ENCODE measurements around the gene FKBP7.
"Not testable (repeated sequence)": the region's sequence is repeated elsewhere in the genome, so short reads cannot be mapped to it uniquely, and the experiment has no call there.

The FKBP7 gene, protein sequence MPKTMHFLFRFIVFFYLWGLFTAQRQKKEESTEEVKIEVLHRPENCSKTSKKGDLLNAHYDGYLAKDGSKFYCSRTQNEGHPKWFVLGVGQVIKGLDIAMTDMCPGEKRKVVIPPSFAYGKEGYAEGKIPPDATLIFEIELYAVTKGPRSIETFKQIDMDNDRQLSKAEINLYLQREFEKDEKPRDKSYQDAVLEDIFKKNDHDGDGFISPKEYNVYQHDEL

GRCh38 chr2:178478439-178479274 is at the start of gene FKBP7:
FKBP7 (minus strand) TSS chr2:178478600; CDS start chr2:178478499, 101 bp downstream.
- Histone ChIP-seq H3K4me1 (ENCODE audit: insufficient read depth, low read length) (peaks cover 13% of the 10 kb centered on the region), H3K36me3 (ENCODE audit: insufficient read depth, low read length) (no peaks in the 10 kb centered on the region), H3K9me3 (ENCODE audit: control insufficient read depth, insufficient read depth, low read length) (no peaks in the 10 kb centered on the region)

GRCh38 chr2:178527592-178527991 is 49.2 kb upstream of the FKBP7 start:
- H3K36me3 ChIP-seq (ENCODE audit: insufficient read depth, low read length), result peaks cover 10% of the 10 kb centered on the region
- H3K9ac ChIP-seq (ENCODE audit: low read depth, low read length), result no peak overlapping the region
- no peaks in the 10 kb centered on the region for H3K9me3 ChIP-seq (ENCODE audit: control insufficient read depth, insufficient read depth, low read length)
- H3K4me1 ChIP-seq (ENCODE audit: insufficient read depth, low read length), result no peaks in the 10 kb centered on the region

More at GRCh38 chr2:178478439-178479274, at the start of gene FKBP7:
- H3K9ac ChIP-seq (ENCODE audit: low read depth, low read length), result peak within 1 kb of the TSS; percentile 96

DNA sequence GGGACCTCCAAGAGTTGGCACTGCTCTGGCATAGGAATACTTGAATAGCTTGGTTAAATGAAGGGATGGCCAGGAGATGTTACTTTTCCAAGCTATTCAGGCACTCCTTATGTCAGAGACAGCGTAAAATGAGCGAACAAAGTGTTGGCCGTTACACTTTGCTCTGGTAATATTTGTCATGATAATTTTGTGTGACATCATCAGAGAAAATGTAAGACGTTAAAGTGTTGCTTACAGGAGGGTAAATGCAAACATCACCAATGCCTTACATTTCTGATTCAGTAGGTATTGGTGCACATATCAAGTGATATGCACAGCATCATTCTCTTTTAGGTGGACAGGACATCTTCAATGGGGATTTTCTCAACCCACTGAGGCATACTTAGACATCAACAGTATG is 47.9 kb upstream of the FKBP7 start:
- no peaks in the 10 kb centered on the region for H3K4me1 ChIP-seq (ENCODE audit: insufficient read depth, low read length)
- H3K9me3 ChIP-seq (ENCODE audit: control insufficient read depth, insufficient read depth, low read length), result no peaks in the 10 kb centered on the region
- no peaks in the 10 kb centered on the region; the same call in none of the 2 replicates for H3K36me3 ChIP-seq (ENCODE audit: insufficient read depth, low read length)
- no peak overlapping the region for H3K9ac ChIP-seq (ENCODE audit: low read depth, low read length)

GRCh38 chr2:178525460-178525859 is 47.1 kb upstream of the FKBP7 start:
- H3K4me1 ChIP-seq (ENCODE audit: insufficient read depth, low read length); H3K9ac ChIP-seq (ENCODE audit: low read depth, low read length); H3K36me3 ChIP-seq (ENCODE audit: insufficient read depth, low read length); H3K9me3 ChIP-seq (ENCODE audit: control insufficient read depth, insufficient read depth, low read length): not testable (repeated sequence)

GRCh38 chr2:178525010-178525409 is 46.6 kb upstream of the FKBP7 start:
- not testable (repeated sequence) for H3K36me3 ChIP-seq (ENCODE audit: insufficient read depth, low read length); H3K4me1 ChIP-seq (ENCODE audit: insufficient read depth, low read length); H3K9me3 ChIP-seq (ENCODE audit: control insufficient read depth, insufficient read depth, low read length); H3K9ac ChIP-seq (ENCODE audit: low read depth, low read length)

GRCh38 chr2:178523596-178524134 is 45.3 kb upstream of the FKBP7 start:
- no peaks in the 10 kb centered on the region for H3K9me3 ChIP-seq (ENCODE audit: control insufficient read depth, insufficient read depth, low read length)
- H3K4me1 ChIP-seq (ENCODE audit: insufficient read depth, low read length), result no peaks in the 10 kb centered on the region
- H3K36me3 ChIP-seq (ENCODE audit: insufficient read depth, low read length), result no peaks in the 10 kb centered on the region; the same call in 1 of the 2 replicates
- H3K9ac ChIP-seq (ENCODE audit: low read depth, low read length), result peak overlapping the region; percentile 74

GRCh38 chr2:178522950-178523595 is 44.7 kb upstream of the FKBP7 start:
- H3K9me3 ChIP-seq (ENCODE audit: control insufficient read depth, insufficient read depth, low read length), result no peaks in the 10 kb centered on the region
- H3K9ac ChIP-seq (ENCODE audit: low read depth, low read length), result peak overlapping the region; percentile 74
- no peaks in the 10 kb centered on the region for H3K4me1 ChIP-seq (ENCODE audit: insufficient read depth, low read length)
- no peaks in the 10 kb centered on the region for H3K36me3 ChIP-seq (ENCODE audit: insufficient read depth, low read length)

- Histone ChIP-seq H3K4me1 (ENCODE audit: insufficient read depth, low read length) (no peaks in the 10 kb centered on the region), H3K9me3 (ENCODE audit: control insufficient read depth, insufficient read depth, low read length) (no peaks in the 10 kb centered on the region), H3K9ac (ENCODE audit: low read depth, low read length) (no peak overlapping the region), H3K36me3 (ENCODE audit: insufficient read depth, low read length) (no peaks in the 10 kb centered on the region)
These were observed 43.1 kb upstream of the FKBP7 start for GRCh38 chr2:178521304-178522150.

GRCh38 chr2:178517496-178517895 is 39.1 kb upstream of the FKBP7 start:
- Histone ChIP-seq H3K9me3 (ENCODE audit: control insufficient read depth, insufficient read depth, low read length) (no peaks in the 10 kb centered on the region), H3K9ac (ENCODE audit: low read depth, low read length) (no peak overlapping the region), H3K4me1 (ENCODE audit: insufficient read depth, low read length) (no peaks in the 10 kb centered on the region), H3K36me3 (ENCODE audit: insufficient read depth, low read length) (no peaks in the 10 kb centered on the region)

GRCh38 chr2:178514664-178515063 is 36.3 kb upstream of the FKBP7 start:
- no peaks in the 10 kb centered on the region for H3K4me1 ChIP-seq (ENCODE audit: insufficient read depth, low read length)
- H3K9ac ChIP-seq (ENCODE audit: low read depth, low read length), result no peak overlapping the region
- no peaks in the 10 kb centered on the region for H3K36me3 ChIP-seq (ENCODE audit: insufficient read depth, low read length)
- H3K9me3 ChIP-seq (ENCODE audit: control insufficient read depth, insufficient read depth, low read length), result no peaks in the 10 kb centered on the region

GRCh38 chr2:178513876-178514275 is 35.5 kb upstream of the FKBP7 start:
- Histone ChIP-seq H3K36me3 (ENCODE audit: insufficient read depth, low read length) (no peaks in the 10 kb centered on the region), H3K9ac (ENCODE audit: low read depth, low read length) (no peak overlapping the region), H3K9me3 (ENCODE audit: control insufficient read depth, insufficient read depth, low read length) (no peaks in the 10 kb centered on the region), H3K4me1 (ENCODE audit: insufficient read depth, low read length) (0 out of 2 replicates have a peak, but pooled peaks cover under 1% of the 10 kb centered on the region)

- H3K36me3 ChIP-seq (ENCODE audit: insufficient read depth, low read length), result no peaks in the 10 kb centered on the region
These were observed 34.1 kb upstream of the FKBP7 start for GRCh38 chr2:178512484-178512883.

GRCh38 chr2:178510384-178510783 is 32.0 kb upstream of the FKBP7 start:
- no peak overlapping the region for H3K9ac ChIP-seq (ENCODE audit: low read depth, low read length)
- peaks cover 16% of the 10 kb centered on the region for H3K4me1 ChIP-seq (ENCODE audit: insufficient read depth, low read length)
- H3K9me3 ChIP-seq (ENCODE audit: control insufficient read depth, insufficient read depth, low read length), result no peaks in the 10 kb centered on the region
- H3K36me3 ChIP-seq (ENCODE audit: insufficient read depth, low read length), result no peaks in the 10 kb centered on the region

More at GRCh38 chr2:178512484-178512883, 34.1 kb upstream of the FKBP7 start:
- Histone ChIP-seq H3K4me1 (ENCODE audit: insufficient read depth, low read length) (0 out of 2 replicates have a peak, but pooled peaks cover 6% of the 10 kb centered on the region), H3K9me3 (ENCODE audit: control insufficient read depth, insufficient read depth, low read length) (no peaks in the 10 kb centered on the region), H3K9ac (ENCODE audit: low read depth, low read length) (no peak overlapping the region)

DNA sequence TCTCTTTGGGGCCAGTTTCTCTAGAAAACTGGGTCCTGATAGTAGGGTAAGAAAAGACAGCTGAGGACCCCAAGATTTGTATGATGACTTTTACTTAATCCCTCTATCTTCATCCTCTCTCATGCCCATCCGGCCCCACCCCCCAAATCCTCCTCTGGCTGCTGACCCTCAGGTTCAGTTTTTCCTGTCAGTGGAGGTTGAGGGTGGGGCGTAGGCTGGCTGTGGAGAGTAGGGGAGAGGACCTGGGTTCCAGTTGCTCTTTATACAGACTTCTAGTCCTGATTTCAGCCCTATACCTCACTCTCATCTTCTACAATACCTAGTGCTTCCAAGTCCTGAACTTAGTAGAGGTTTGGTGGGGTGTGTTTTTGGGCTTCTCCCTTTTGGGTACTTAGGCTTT is 30.2 kb upstream of the FKBP7 start:
- peaks cover 16% of the 10 kb centered on the region for H3K4me1 ChIP-seq (ENCODE audit: insufficient read depth, low read length)
- no peaks in the 10 kb centered on the region for H3K36me3 ChIP-seq (ENCODE audit: insufficient read depth, low read length)
- no peaks in the 10 kb centered on the region for H3K9me3 ChIP-seq (ENCODE audit: control insufficient read depth, insufficient read depth, low read length)
- no peak overlapping the region for H3K9ac ChIP-seq (ENCODE audit: low read depth, low read length)

All from ES-I3 (cell line).